DMS114 treated with DMSO at 0.1 percent for 48 hours (cell line): ENCODE results near the gene TENM4.
"Not testable (repeated sequence)": the region's sequence is repeated elsewhere in the genome, so short reads cannot be mapped to it uniquely, and the experiment has no call there.

Experiments
- DNase-seq: peaks from one replicate; lab custom pipeline; 2025; ENCODE audit not compliant: unreplicated experiment; lab: John Stamatoyannopoulos, UW

The TENM4 gene

GRCh38 chr11:79255965-79256364, 184.9 kb downstream of the TENM4 start:
- DNase-seq, result no peak

- DNase-seq, result no peak
These were observed 187.6 kb downstream of the TENM4 start for GRCh38 chr11:79253280-79253679.

GRCh38 chr11:79249295-79249993, 191.4 kb downstream of the TENM4 start:
- no peak for DNase-seq

- no peak for DNase-seq
These were observed 196.0 kb downstream of the TENM4 start for GRCh38 chr11:79244798-79245197.

- no peak for DNase-seq
These were observed 196.5 kb downstream of the TENM4 start for GRCh38 chr11:79244241-79244772.

GRCh38 chr11:79243422-79244210, 197.2 kb downstream of the TENM4 start:
- no peak for DNase-seq

GRCh38 chr11:79242616-79243015, 198.2 kb downstream of the TENM4 start:
- DNase-seq, result no peak

GRCh38 chr11:79241852-79242241, 199.0 kb downstream of the TENM4 start:
- no peak for DNase-seq

GRCh38 chr11:79241205-79241851, 199.5 kb downstream of the TENM4 start:
- DNase-seq, result no peak

GRCh38 chr11:79237703-79238102, 203.1 kb downstream of the TENM4 start:
- DNase-seq, result no peak

GRCh38 chr11:79237091-79237490, 203.7 kb downstream of the TENM4 start:
- no peak for DNase-seq

GRCh38 chr11:79236541-79236971, 204.3 kb downstream of the TENM4 start:
- no peak for DNase-seq

- no peak for DNase-seq
These were observed 205.1 kb downstream of the TENM4 start for GRCh38 chr11:79235696-79236095.

GRCh38 chr11:79232346-79232745, 208.5 kb downstream of the TENM4 start:
- no peak for DNase-seq

GRCh38 chr11:79229047-79229446, 211.8 kb downstream of the TENM4 start:
- no peak for DNase-seq

- DNase-seq, result no peak
These were observed 212.8 kb downstream of the TENM4 start for GRCh38 chr11:79227767-79228755.

GRCh38 chr11:79227308-79227707, 213.5 kb downstream of the TENM4 start:
- DNase-seq, result no peak

- DNase-seq, result no peak
These were observed 214.7 kb downstream of the TENM4 start for GRCh38 chr11:79226126-79226525.

GRCh38 chr11:79222163-79222562, 218.7 kb downstream of the TENM4 start:
- DNase-seq, result not testable (repeated sequence)

GRCh38 chr11:79221444-79222130, 219.2 kb downstream of the TENM4 start:
- DNase-seq, result no peak
